ENCODE measurements around the gene DPYSL5.
"Not testable (repeated sequence)": the region's sequence is repeated elsewhere in the genome, so short reads cannot be mapped to it uniquely, and the experiment has no call there.

DPYSL5 gene

GRCh38 chr2:26875065-26875634 lies 27.2 kb downstream of the DPYSL5 start:
- DNase-seq (ENCODE audit: low read depth in 2 of 2) = no peak

GRCh38 chr2:26875808-26876207 lies 27.9 kb downstream of the DPYSL5 start:
- no peak for DNase-seq (ENCODE audit: low read depth in 2 of 2)

- no peak for DNase-seq (ENCODE audit: low read depth in 2 of 2)
These were observed 28.3 kb downstream of the DPYSL5 start for GRCh38 chr2:26876260-26876659.

- no peak for DNase-seq (ENCODE audit: low read depth in 2 of 2)
These were observed 29.3 kb downstream of the DPYSL5 start for GRCh38 chr2:26877276-26877675.

GRCh38 chr2:26880161-26880560 lies 32.2 kb downstream of the DPYSL5 start:
- no peak for DNase-seq (ENCODE audit: low read depth in 2 of 2)

GRCh38 chr2:26880910-26881435 lies 33.0 kb downstream of the DPYSL5 start:
- no peak for DNase-seq (ENCODE audit: low read depth in 2 of 2)

GRCh38 chr2:26882220-26882619 lies 34.3 kb downstream of the DPYSL5 start:
- not testable (repeated sequence) for DNase-seq (ENCODE audit: low read depth in 2 of 2)

GRCh38 chr2:26883956-26884355 lies 36.0 kb downstream of the DPYSL5 start:
- no peak for DNase-seq (ENCODE audit: low read depth in 2 of 2)

- DNase-seq (ENCODE audit: low read depth in 2 of 2) = no peak
These were observed 36.6 kb downstream of the DPYSL5 start for GRCh38 chr2:26884486-26884885.

GRCh38 chr2:26885651-26886329 lies 37.9 kb downstream of the DPYSL5 start:
- DNase-seq (ENCODE audit: low read depth in 2 of 2) = no peak

- DNase-seq (ENCODE audit: low read depth in 2 of 2) = no peak
These were observed 38.8 kb downstream of the DPYSL5 start for GRCh38 chr2:26886736-26887135.

- DNase-seq (ENCODE audit: low read depth in 2 of 2) = no peak
These were observed 39.2 kb downstream of the DPYSL5 start for GRCh38 chr2:26887151-26887550.

GRCh38 chr2:26889796-26890195 lies 41.9 kb downstream of the DPYSL5 start:
- DNase-seq (ENCODE audit: low read depth in 2 of 2) = no peak

- no peak for DNase-seq (ENCODE audit: low read depth in 2 of 2)
These were observed 42.5 kb downstream of the DPYSL5 start for GRCh38 chr2:26890341-26891000.

- DNase-seq (ENCODE audit: low read depth in 2 of 2) = no peak
These were observed 44.2 kb downstream of the DPYSL5 start for GRCh38 chr2:26892133-26892532.

GRCh38 chr2:26892922-26893524 lies 45.1 kb downstream of the DPYSL5 start:
- DNase-seq (ENCODE audit: low read depth in 2 of 2) = no peak

- DNase-seq (ENCODE audit: low read depth in 2 of 2) = no peak
These were observed 46.2 kb downstream of the DPYSL5 start for GRCh38 chr2:26894136-26894535.

GRCh38 chr2:26897807-26898479 lies 50.0 kb downstream of the DPYSL5 start:
- no peak for DNase-seq (ENCODE audit: low read depth in 2 of 2)

GRCh38 chr2:26898480-26899078 lies 50.6 kb downstream of the DPYSL5 start:
- no peak for DNase-seq (ENCODE audit: low read depth in 2 of 2)

- DNase-seq (ENCODE audit: low read depth in 2 of 2) = no peak
These were observed 51.7 kb downstream of the DPYSL5 start for GRCh38 chr2:26899500-26900164.

GRCh38 chr2:26900831-26901321 lies 52.9 kb downstream of the DPYSL5 start:
- no peak for DNase-seq (ENCODE audit: low read depth in 2 of 2)

Measured in activated CD4-positive, alpha-beta T cell treated with anti-CD3 and anti-CD28 coated beads for 24 hours (primary cell).